Measurements from ENCODE around the gene ITPA. TPM values are rescaled to one million over a fixed set of nuclear protein-coding genes. Genes with fewer than 3 reads are reported as not detected.
A peak's percentile ranks its signal among the peaks of the same experiment; 100 is the strongest.

Gene ITPA
- 10 to 100 TPM; 42.3 to 49.2 TPM for total RNA-seq

GRCh38 chr20:3209257-3209945 lies at the start of gene ITPA:
Gene ITPA (plus strand): TSS chr20:3209498. CDS start chr20:3209552, 54 bp downstream.
- DNase-seq = peak; percentile 72
- Mint-ChIP-seq H3K27ac (peak within 1 kb of the TSS; percentile 90), H3K36me3 (ENCODE audit: low read depth) (peaks cover 21% of the 10 kb centered on the region), H3K4me1 (peaks cover 23% of the 10 kb centered on the region), H3K9me3 (no peaks in the 10 kb centered on the region), H3K4me3 (peak within 1 kb of the TSS; percentile 95), H3K27me3 (no peaks in the 10 kb centered on the region)
- ChIA-PET CTCF (interaction anchor here (0.8 to 1.9 kb wide), 6 partner anchors 9 to 156 kb away, joined by 3 to 9 read pairs (median 4); no protein-coding TSS in a partner anchor), POLR2A (interaction anchor here (0.9 to 6.1 kb wide), 7 partner anchors 9 to 163 kb away, joined by 3 to 48 read pairs (median 5); partner anchors contain the start of genes FASTKD5, MRPS26, SLC4A11 and UBOX5)

DNA sequence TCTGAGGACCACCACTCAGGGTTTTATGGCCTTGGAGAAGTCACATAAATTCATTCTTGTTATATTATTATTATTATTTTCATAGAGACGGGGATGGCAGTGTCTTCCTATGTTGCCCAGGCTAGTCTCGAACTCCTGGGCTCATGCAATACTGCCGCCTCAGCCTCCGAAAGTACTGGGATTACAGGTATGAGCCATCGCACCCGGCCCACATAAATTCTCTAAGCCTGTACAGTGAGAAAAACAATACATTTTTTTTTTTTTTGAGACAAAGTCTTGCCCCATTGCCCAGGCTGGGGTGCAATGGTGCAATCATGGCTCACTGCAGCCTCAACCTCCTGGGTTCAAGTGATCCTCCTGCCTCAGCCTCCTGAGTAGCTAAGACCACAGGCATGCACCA lies 48.9 kb upstream of the ITPA start:
- CTCF ChIA-PET = interaction anchor here (0.7 kb wide), 2 partner anchors 12 to 258 kb away, joined by 3 to 5 read pairs; no protein-coding TSS in a partner anchor
- H3K36me3 Mint-ChIP-seq (ENCODE audit: low read depth) = peaks cover 17% of the 10 kb centered on the region
- H3K9me3 Mint-ChIP-seq = no peaks in the 10 kb centered on the region
- H3K27me3 Mint-ChIP-seq = no peaks in the 10 kb centered on the region
- POLR2A ChIA-PET = interaction anchor here (0.9 to 4.4 kb wide), 8 partner anchors 8 to 320 kb away, joined by 3 to 48 read pairs (median 5); partner anchors contain the start of genes DDRGK1, ITPA, PCED1A and PTPRA
- H3K4me1 Mint-ChIP-seq = peaks cover 36% of the 10 kb centered on the region
- H3K4me3 Mint-ChIP-seq = no peak overlapping the region
- DNase-seq = no peak
- peak overlapping the region; percentile 40 for H3K27ac Mint-ChIP-seq

GRCh38 chr20:3161316-3162079 lies 47.8 kb upstream of the ITPA start:
- Mint-ChIP-seq H3K27me3 (peaks cover 2% of the 10 kb centered on the region), H3K4me3 (peak overlapping the region; percentile 28), H3K4me1 (peaks cover 27% of the 10 kb centered on the region), H3K9me3 (no peaks in the 10 kb centered on the region), H3K27ac (no peak overlapping the region), H3K36me3 (ENCODE audit: low read depth) (peaks cover 13% of the 10 kb centered on the region)
- POLR2A ChIA-PET = interaction anchor here (1.0 to 3.5 kb wide), 3 partner anchors 15 to 42 kb away, joined by 3 to 22 read pairs (median 3); partner anchors contain the start of gene DDRGK1
- CTCF ChIA-PET = interaction anchor here (1.8 kb wide), 1 partner anchor 109 kb away, joined by 5 read pairs; no protein-coding TSS in a partner anchor
- no peak for DNase-seq

DNA sequence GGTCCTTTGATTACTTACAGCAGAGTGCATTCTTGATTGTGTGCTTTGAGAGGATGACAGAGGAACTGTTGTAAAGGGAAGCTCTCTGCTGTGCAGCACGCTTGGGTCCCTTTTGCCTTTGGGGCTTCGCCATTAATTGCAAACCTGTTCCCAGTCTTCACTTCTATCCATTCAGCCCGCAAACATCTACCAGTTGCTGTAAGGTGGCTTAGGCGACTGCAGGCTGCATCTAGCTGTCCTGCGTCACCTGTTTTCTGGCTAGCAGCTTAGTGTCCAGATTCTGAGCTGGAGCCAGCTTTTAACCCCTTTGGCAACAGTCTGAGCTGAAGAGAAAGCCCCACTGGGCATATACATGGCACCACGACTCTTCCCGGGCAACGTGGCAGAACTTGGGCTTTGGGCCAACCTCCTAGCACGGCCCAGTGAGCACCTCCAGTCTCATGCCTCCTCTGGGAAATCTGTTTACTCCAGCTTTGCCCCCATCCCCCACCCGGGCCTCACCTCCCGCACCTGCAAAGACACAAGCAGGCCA lies 47.2 kb upstream of the ITPA start:
- H3K4me1 Mint-ChIP-seq = peaks cover 20% of the 10 kb centered on the region
- peaks cover 8% of the 10 kb centered on the region for H3K36me3 Mint-ChIP-seq (ENCODE audit: low read depth)
- ChIA-PET POLR2A (interaction anchor here (1.3 kb wide), 1 partner anchor 24 kb away, joined by 3 read pairs; no protein-coding TSS in a partner anchor), CTCF (interaction anchor here (1.8 kb wide), 1 partner anchor 110 kb away, joined by 5 read pairs; no protein-coding TSS in a partner anchor)
- peaks cover 2% of the 10 kb centered on the region for H3K27me3 Mint-ChIP-seq
- H3K27ac Mint-ChIP-seq = no peak overlapping the region
- H3K4me3 Mint-ChIP-seq = no peak overlapping the region
- H3K9me3 Mint-ChIP-seq = no peaks in the 10 kb centered on the region
- no peak for DNase-seq

DNA sequence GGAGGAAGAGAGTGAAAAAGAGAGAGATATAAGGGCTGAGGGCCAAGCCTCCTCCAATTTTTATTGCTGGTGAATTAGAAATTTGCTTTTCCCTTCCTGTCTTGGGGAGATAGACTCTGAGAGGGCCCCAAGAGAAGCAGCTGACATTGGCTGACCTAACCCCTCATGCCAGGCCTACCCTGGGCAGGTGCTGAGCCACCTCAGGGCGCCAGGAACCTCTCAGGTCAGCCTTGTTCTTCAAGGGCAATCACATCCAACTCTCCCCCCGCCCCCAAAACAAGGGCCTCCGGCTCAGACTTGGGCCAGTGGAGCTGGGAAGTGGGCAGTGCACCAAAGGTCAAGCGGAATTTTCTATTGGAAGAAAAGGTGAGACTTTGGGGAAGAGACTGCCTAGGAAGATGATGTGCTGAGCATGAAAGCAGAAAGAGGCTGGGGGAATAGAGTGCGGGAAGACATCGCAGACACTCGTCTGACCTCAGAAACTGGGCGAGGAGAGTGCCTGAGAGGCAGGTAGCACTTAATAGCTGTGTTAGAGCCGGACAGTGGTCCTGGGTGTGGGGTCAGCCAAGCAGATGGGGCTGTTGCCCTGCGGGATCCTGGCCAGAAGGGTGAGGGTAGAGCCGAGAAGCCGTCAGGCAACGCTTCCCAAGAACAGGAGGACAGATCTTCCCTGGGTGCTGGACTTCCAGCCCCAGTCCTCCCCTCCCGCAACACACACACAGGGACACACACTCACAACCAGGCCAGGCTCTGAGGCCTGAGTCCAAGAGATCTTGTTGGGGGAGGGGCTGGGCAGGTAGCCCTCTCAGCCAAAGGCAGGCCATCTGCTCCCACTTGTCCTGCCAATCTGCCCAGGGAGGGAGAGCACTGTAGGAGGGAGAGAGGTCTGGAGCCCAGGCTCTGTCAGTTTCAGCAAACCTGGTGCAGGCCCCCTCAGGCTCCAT lies 45.9 kb upstream of the ITPA start:
- no peak overlapping the region for H3K27ac Mint-ChIP-seq

DNA sequence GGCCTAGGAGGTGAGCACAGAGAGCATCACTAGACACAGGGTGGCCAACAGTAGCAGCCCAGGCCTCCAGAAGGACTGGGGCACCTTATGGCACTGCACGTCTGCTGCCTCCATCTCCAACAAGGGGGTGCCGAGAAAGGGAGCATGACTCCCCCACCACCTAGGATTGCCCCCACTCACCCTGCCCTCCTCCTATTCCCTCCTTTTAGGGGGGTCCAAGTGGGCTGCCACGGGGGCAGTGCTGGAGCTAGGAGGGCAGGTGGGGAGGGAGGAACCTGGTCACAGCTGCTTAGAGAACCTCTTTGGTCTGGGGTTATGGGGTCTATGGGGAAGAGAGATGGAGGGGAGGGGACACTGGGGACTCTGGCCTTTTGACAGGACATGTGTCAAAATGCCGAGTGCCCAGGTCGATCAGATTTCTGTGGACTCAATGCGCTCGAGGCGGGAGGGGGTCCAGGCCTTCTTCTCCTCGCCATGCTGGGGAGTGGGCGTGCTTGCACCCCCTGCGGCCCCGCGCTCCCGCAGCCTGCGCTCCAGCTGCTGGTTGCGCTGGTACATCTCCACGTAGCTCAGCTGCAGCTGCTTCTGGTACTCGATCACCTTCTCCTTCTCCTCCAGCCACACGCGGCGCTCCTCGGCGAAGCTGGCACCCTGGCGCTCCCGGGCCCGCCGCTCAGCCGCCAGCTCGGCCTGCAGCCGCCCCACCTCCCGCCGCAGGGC lies 45.1 kb upstream of the ITPA start:
- no peaks in the 10 kb centered on the region for H3K9me3 Mint-ChIP-seq
- H3K4me1 Mint-ChIP-seq = peaks cover 4% of the 10 kb centered on the region
- no peak overlapping the region for H3K27ac Mint-ChIP-seq
- DNase-seq = no peak
- H3K4me3 Mint-ChIP-seq = no peak overlapping the region
- ChIA-PET POLR2A (no interaction called here), CTCF (no interaction called here)
- peaks cover 3% of the 10 kb centered on the region for H3K36me3 Mint-ChIP-seq (ENCODE audit: low read depth)
- peaks cover 15% of the 10 kb centered on the region for H3K27me3 Mint-ChIP-seq

More for the DNA sequence above, 45.9 kb upstream of the ITPA start:
- Mint-ChIP-seq H3K4me1 (peaks cover 10% of the 10 kb centered on the region), H3K36me3 (ENCODE audit: low read depth) (peaks cover 8% of the 10 kb centered on the region), H3K9me3 (no peaks in the 10 kb centered on the region), H3K27me3 (peaks cover 7% of the 10 kb centered on the region), H3K4me3 (no peak overlapping the region)
- POLR2A ChIA-PET = no interaction called here
- no peak for DNase-seq
- CTCF ChIA-PET = interaction anchor here (1.8 kb wide), 1 partner anchor 111 kb away, joined by 5 read pairs; no protein-coding TSS in a partner anchor

- H3K9me3 Mint-ChIP-seq = no peaks in the 10 kb centered on the region
- no peak overlapping the region for H3K27ac Mint-ChIP-seq
- H3K27me3 Mint-ChIP-seq = peaks cover 20% of the 10 kb centered on the region
- ChIA-PET CTCF (no interaction called here), POLR2A (no interaction called here)
- H3K36me3 Mint-ChIP-seq (ENCODE audit: low read depth) = no peaks in the 10 kb centered on the region
- no peak for DNase-seq
- no peak overlapping the region for H3K4me3 Mint-ChIP-seq
- H3K4me1 Mint-ChIP-seq = peaks cover 2% of the 10 kb centered on the region
These were observed 44.4 kb upstream of the ITPA start for GRCh38 chr20:3164763-3165410.

DNA sequence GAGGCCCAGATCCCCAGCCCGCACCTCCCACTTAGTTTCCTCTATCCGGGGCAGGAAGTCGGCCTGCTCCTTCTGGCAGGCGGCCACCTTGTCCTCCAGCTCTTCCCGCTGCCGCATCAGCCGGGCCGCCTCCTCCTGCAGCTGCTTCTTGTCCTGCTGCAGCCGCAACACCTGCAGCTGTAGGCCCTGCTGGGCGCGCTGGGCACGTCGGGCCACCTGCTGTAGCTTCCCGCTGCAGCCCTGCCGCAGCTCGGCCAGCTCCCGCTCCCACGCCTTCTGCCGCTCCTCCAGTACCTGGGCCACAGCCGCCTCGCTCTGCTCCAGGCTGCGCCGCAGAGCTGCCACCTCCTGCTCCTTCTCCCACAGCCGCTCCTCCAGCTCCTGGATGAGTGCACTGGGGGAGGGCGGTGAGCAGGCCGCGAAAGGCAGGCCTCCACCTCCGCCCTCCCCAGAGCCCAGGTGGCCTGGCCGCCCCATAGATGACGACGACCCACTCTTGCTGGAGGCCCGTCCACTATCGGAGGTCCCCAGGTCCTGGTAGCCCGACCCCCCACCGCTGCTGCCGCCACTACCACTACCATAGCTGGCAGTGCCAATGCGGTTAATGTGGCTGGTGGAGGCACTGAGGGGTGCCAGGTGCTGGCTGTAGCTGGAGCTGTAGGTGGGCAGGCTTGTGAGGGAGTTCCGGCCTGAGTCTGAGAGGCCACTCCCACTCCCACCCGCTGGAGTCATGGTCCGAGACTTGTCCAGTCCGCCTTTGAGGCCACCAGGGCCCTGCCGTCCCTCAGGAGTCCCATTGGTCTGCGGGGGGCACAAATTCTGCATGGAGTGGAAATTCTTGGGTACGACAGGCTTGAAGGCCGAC lies 43.6 kb upstream of the ITPA start:
- Mint-ChIP-seq H3K4me1 (no peaks in the 10 kb centered on the region), H3K36me3 (ENCODE audit: low read depth) (no peaks in the 10 kb centered on the region), H3K27ac (no peak overlapping the region), H3K9me3 (no peaks in the 10 kb centered on the region), H3K27me3 (peaks cover 24% of the 10 kb centered on the region), H3K4me3 (no peak overlapping the region)
- CTCF ChIA-PET = no interaction called here
- DNase-seq = no peak
- POLR2A ChIA-PET = interaction anchor here (1.0 kb wide), 1 partner anchor 8 kb away, joined by 3 read pairs; no protein-coding TSS in a partner anchor

- ChIA-PET POLR2A (interaction anchor here (1.0 kb wide), 1 partner anchor 9 kb away, joined by 3 read pairs; no protein-coding TSS in a partner anchor), CTCF (no interaction called here)
- peaks cover 26% of the 10 kb centered on the region for H3K27me3 Mint-ChIP-seq
- no peaks in the 10 kb centered on the region for H3K36me3 Mint-ChIP-seq (ENCODE audit: low read depth)
- no peak overlapping the region for H3K27ac Mint-ChIP-seq
- no peaks in the 10 kb centered on the region for H3K9me3 Mint-ChIP-seq
- no peak overlapping the region for H3K4me3 Mint-ChIP-seq
- H3K4me1 Mint-ChIP-seq = no peaks in the 10 kb centered on the region
- DNase-seq = no peak
These were observed 42.9 kb upstream of the ITPA start for GRCh38 chr20:3166338-3166912.

- ChIA-PET POLR2A (no interaction called here), CTCF (no interaction called here)
- Mint-ChIP-seq H3K27ac (no peak overlapping the region), H3K4me3 (no peak overlapping the region), H3K36me3 (ENCODE audit: low read depth) (no peaks in the 10 kb centered on the region), H3K9me3 (no peaks in the 10 kb centered on the region), H3K4me1 (no peaks in the 10 kb centered on the region), H3K27me3 (peaks cover 31% of the 10 kb centered on the region)
- no peak for DNase-seq
These were observed 42.4 kb upstream of the ITPA start for GRCh38 chr20:3166913-3167342.
